GM18526 (cell line): Measurements from ENCODE around the gene C13orf46.

ENCODE experiments used
- POLR2A ChIP-seq: IDR thresholded peaks from 3 replicates; pipeline ENCODE4 v1.6.1; 2011; ENCODE audit not compliant: insufficient read length; ENCODE audit errors: extremely low read depth

C13orf46 gene

GRCh38 chr13:113935001-113935844 lies 38.7 kb downstream of the C13orf46 start:
- no peak for TF ChIP-seq POLR2A

DNA sequence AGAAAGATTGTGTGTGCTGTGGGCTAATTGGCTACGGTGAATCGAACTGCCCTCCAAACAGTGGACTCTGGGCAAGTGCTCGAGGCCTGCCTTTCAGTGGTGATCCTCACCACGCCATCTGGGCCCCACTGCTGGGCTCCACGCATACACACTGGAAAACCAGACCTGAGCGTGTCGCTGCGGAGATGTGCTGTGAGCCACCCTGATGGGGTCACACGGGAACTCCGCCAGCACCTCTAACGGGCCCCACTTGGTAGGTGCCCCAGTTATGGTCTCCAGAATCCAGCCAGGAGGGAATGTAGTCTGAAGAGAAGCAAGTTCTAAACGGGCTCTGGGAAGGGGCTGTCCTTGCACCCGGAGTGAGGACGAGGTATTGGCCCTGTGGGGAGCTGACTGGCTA lies 39.3 kb downstream of the C13orf46 start:
- no peak for TF ChIP-seq POLR2A

GRCh38 chr13:113933901-113934300 lies 40.0 kb downstream of the C13orf46 start:
- TF ChIP-seq POLR2A: no peak

GRCh38 chr13:113931841-113932459 lies 41.9 kb downstream of the C13orf46 start:
- TF ChIP-seq POLR2A: no peak

DNA sequence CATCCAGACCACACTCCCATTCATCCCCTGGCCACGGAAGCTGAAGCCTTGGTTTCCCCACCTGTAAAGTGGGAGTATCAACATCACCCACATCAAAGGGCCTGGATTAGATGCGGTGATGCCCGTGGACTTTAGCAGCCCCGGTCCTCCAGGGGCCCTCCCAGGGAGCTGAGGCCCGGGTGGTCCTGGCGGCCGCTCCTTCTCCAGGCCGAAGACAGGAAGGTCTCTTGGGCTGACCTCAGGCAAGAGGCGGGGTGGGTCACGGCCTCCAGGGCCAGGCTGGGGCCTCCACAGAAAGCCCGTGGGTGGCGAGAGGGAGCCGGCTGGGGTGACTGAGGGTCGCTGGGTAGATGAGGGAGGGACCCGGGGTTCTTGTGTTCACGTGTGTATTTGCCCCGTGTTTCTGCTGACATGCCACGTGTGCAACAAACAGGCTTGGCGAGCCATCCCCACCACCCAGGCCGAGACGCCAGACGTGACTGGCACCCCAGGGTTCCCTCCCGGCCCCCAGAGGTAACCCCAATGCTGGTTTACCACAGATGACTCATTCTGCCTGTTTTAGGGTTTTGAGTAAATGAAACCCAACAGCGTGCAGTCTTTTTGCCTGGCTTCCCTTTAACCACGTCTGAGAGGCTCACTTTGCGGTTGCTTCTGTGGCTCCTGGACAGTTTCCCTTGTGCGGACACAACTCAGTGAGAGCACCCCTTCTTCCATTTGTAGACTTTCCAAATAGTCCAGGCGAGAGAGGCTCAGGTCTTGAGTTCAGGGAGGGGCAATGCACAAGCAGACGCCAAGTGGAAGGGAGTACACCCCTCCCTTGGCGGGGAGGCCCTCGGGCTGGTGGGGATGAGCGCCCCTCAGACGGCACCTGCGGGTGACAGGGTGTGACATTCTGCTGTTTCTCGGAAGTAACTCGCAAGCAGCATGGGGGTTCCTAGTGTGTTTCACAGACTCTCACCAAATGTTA lies 42.9 kb downstream of the C13orf46 start:
- no peak for TF ChIP-seq POLR2A

DNA sequence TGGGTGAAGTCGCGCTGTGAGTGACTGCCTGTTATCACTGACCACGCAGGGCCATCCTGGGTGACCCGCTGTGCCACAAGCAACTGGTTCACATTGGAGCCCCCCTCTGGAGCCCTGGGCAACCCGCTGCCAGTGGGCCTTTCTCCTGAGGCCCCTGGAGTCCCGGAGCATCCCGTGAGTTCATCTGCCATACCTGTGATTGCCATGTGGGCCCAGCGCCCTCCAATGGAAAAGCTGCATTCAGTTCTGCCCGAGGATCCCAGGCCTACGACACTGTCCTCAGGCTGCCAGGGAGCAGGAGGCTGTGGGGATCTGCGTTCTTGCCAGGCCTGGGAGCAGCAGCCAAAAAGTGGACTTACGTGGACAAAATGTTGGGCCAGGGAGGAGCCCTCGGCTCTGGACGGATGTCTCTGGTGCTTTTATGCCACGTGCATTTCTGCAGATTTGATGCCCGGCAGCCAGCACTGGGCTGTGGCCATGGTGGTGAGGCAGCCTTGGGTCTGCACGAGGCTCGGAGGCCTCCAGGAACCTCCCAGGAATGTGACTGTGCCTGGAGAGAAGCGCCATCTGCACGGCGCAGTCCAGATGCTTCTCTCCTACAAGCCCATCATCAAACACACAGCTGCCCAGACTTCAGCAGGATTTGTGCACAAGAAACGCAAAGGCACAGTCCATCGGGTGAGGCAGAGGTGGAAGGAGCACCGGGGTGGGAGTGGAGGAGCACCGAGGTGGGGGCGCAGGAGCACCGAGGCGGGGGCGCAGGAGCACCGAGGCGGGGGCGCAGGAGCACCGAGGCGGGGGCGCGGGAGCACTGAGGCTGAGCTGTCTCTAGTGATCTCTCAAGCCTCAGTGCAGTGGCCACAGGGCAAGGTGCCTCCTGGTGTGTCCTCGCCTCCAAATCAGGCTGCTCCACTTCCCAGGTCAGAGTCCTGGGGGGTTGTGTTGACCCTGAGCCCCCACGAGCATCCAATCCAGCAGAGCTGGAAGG lies 44.0 kb downstream of the C13orf46 start:
- no peak for TF ChIP-seq POLR2A

GRCh38 chr13:113928685-113929627 lies 44.9 kb downstream of the C13orf46 start:
- no peak for TF ChIP-seq POLR2A

DNA sequence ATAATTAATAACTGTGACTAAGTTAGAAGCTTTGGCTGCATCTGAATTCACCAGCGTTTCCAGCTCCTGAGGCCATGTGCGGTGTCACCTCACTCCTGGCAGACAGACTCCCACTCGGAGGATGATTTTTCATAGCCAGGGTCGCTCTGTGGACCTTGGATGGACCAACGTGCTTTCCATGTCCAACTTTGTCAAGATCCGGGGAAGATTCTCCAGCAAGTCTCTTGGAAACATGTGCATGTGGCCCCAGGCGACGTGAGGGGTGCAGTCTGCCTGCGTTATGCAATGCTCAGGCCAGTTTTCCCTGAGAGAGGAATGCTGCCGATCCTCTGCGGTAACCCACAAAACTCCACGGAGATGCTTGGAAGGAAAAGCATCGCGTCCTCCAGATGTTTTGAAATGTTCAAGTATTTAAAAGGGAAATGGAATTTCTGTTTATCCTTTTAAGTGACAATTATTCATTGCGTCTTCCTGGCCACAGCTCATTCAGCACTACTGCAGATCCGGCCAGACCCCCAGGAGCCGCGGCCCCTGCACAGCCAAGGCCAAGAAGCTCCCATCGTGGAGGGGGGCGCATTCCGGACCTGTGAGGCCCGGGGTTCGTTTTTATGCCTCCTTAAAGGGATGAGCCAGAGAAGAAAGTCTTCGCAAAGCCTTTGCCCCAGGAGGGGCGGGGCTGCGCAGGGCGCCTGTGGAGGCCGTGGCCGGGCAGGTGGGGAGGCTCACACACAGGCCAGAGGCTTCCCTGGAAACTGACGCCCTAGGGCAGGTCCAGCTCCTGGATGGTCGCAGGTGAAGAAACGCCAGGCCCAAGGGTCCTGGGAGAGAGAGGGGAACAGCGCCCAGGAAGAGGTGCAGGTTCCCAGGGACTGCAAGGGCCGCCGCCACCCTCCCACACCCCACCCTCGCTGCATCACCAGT lies 46.0 kb downstream of the C13orf46 start:
- TF ChIP-seq POLR2A: no peak

DNA sequence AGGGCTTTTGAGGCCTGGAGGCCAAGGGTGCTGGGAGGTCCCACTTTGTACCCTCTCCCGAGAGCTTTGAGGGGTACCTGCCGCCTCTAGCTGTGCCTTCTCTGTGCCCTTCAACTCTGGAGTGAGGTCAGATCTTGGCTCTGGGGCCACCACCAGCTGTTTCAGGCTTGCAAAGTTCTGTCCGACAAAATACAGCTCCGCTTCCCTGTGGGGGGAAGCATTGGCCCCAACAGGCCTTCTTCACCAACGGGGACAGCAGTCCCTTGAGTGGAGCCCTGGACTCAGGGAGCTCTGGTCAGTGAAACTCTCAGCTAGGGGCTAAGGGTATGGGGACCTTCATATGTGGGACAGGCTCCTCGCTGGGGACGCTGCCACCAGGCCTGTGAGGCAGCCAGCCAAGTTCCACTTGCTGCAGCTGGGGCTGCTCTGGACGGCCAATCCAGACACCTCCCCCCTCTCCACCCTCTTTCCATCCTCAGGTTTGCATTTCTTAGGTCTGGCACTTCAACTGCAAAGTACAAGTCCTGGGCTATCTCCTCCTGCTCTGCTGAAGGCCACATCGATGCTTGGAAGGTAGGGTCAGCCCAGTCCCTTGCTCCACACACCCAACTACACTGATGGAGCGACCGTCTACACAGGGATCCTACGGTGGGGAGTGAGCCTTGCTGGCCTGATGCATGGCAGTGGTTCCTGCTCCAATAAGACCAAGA lies 46.8 kb downstream of the C13orf46 start:
- no peak for TF ChIP-seq POLR2A

DNA sequence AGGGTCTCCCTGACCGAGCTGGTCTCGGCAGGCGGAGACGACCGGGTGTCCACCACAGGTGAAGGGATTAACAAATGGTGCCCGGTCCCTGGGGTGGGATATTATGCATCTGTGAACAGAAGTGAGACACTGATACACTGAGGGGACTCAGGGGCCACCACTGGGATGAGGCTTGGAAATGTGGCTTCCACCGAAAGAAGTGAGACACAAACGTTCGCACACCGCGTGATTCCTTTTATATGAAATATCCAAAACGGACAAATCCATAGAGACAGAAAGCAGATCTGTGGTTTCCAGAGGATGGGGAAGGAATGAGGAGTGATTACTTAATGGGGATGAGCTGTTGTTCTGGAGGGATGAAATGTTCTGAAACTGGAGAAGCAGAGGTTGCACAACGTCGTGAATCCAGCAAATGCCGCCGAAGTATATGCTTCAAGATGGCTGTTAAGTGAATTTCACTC lies 47.5 kb downstream of the C13orf46 start:
- no peak for TF ChIP-seq POLR2A

DNA sequence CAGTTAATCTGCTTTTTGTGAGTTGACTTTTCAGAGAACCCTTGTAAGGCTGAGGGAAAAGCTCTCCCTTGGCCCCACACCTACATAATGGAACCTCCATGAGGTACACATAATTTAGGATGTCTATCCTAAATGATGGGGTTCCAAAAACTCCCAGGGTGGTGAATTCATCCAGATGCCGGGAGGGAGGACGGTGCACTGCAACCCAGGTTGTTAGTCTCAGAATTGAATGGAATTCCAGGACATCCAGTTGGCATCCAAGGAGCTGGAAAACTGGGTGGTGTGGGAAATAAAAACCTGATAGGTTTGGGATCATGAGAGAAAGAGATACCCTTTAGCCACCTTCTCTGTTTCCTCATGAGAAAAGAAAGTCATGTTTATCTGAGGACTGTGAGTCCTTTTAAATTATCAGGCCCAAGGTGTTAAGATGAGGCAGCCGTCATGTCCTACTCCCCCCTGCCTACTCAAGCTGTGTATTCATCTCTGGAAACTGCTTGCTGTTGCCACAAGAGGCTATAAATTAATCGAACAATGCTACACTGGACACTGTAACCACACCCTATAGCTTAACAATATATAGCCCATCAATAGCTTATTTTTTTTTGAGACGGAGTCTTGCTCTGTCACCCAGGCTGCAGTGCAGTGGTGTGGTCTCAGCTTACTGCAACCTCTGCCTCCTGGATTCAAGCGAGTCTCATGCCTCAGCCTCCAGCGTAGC lies 49.5 kb downstream of the C13orf46 start:
- TF ChIP-seq POLR2A: no peak
